Sigmoid colon (tissue), 4 donors: ENCODE data around the gene ISL2.

Experiments used
- EP300 ChIP-seq, 4 donors: sonication (generic); formaldehyde crosslinking; IDR thresholded peaks; one replicate each; pipeline ENCODE4 v1.6.1; 2017; ENCODE audit warnings: antibody characterized with exemption in 4 of 4
- POLR2A ChIP-seq, 2 donors: fragments of 450-650 bp; IDR thresholded peaks; one replicate each; pipeline ENCODE4 v1.6.1; 2016; ENCODE audit warnings: antibody characterized with exemption in 2 of 2, mild to moderate bottlenecking in 2 of 2, moderate library complexity in 2 of 2
- TF ChIP-seq, protein P1 (sequence below), 4 experiments: fragments of 450-650 bp in 3 of 4; fragments of 200-600 bp in 1 of 4; IDR thresholded peaks; one replicate each; pipeline ENCODE4 v1.5.1; 2016 to 2019; ENCODE audit warnings: antibody characterized with exemption in 4 of 4, mild to moderate bottlenecking in 3 of 4, moderate library complexity in 2 of 4

DNA sequence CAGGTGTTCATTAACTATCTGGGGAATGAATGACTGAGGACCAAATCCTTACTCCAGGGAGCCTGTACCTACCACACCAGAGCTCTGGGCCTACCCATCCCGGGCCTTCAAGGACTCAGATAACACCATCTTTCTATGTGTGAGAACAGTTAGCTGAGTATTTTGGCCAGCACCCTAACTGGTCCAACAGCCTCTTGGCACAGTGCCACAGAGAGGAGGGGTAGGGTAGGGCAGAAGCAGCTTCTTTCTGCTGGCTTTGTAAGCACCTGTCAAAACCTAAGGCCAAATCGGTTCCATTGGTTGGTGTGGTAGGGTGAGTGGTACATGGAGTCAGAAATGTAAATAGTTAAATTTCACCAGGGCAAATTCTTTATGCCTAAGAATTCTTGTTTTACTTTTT, 26.7 kb downstream of the ISL2 start:
- TF ChIP-seq, protein P1, sequence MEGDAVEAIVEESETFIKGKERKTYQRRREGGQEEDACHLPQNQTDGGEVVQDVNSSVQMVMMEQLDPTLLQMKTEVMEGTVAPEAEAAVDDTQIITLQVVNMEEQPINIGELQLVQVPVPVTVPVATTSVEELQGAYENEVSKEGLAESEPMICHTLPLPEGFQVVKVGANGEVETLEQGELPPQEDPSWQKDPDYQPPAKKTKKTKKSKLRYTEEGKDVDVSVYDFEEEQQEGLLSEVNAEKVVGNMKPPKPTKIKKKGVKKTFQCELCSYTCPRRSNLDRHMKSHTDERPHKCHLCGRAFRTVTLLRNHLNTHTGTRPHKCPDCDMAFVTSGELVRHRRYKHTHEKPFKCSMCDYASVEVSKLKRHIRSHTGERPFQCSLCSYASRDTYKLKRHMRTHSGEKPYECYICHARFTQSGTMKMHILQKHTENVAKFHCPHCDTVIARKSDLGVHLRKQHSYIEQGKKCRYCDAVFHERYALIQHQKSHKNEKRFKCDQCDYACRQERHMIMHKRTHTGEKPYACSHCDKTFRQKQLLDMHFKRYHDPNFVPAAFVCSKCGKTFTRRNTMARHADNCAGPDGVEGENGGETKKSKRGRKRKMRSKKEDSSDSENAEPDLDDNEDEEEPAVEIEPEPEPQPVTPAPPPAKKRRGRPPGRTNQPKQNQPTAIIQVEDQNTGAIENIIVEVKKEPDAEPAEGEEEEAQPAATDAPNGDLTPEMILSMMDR (IDR thresholded peaks at IDR 0.05) = no peak
- no peak for TF ChIP-seq POLR2A (IDR thresholded peaks at IDR 0.05)
- no peak for TF ChIP-seq EP300 (IDR thresholded peaks at IDR 0.05)
